Skeletal muscle satellite cell (primary cell): ENCODE results near the gene XAGE1B. TPM values are rescaled to one million over a fixed set of nuclear protein-coding genes. Genes with fewer than 3 reads are reported as not detected.
"Not testable (repeated sequence)": the region's sequence is repeated elsewhere in the genome, so short reads cannot be mapped to it uniquely, and the experiment has no call there.

Source experiments
- H3K27me3 ChIP-seq: 2 replicates; pipeline ENCODE4 v1.7.0; 2013; ENCODE audit warnings: low read length; ENCODE audit not compliant: control insufficient read depth, insufficient read depth
- H3K36me3 ChIP-seq: 2 replicates; pipeline ENCODE4 v1.7.0; 2013; ENCODE audit warnings: mild to moderate bottlenecking, control low read depth, low read length; ENCODE audit not compliant: insufficient read depth
- H3K4me1 ChIP-seq: 2 replicates; pipeline ENCODE4 v1.7.0; 2013; ENCODE audit warnings: low read length; ENCODE audit not compliant: control insufficient read depth, insufficient read depth
- H3K4me2 ChIP-seq: 2 replicates; pipeline ENCODE4 v1.7.0; 2013; ENCODE audit warnings: mild to moderate bottlenecking, low read length
- H3K4me3 ChIP-seq: 2 replicates; pipeline ENCODE4 v1.7.0; 2013; ENCODE audit warnings: low read length
- H3K9ac ChIP-seq: 2 replicates; pipeline ENCODE4 v1.7.0; 2013; ENCODE audit warnings: mild to moderate bottlenecking, low read depth, low read length, moderate library complexity
- H3K9me3 ChIP-seq: replicated peaks from 2 replicates; pipeline ENCODE4 v1.7.0; 2013; ENCODE audit warnings: mild to moderate bottlenecking, control low read depth, low read length
- total RNA-seq: library from RNA; depleted of rRNA; stranded (reverse); fragments of >200 nt; gene quantifications from 2 replicates; pipeline ENCODE4 v1.2.3, GENCODE V29; 2012; rRNA removed

Gene XAGE1B
- total RNA-seq = not detected in 2 replicates

- H3K4me3 ChIP-seq, H3K4me2 ChIP-seq, H3K9ac ChIP-seq, H3K36me3 ChIP-seq, H3K27me3 ChIP-seq, H3K4me1 ChIP-seq, H3K9me3 ChIP-seq: not testable (repeated sequence)
Measured at GRCh38 chrX:52516987-52517325, at the start of gene XAGE1B. XAGE1B (minus strand) TSS chrX:52517063; CDS start chrX:52515527, 1,536 bp downstream.

GRCh38 chrX:52563105-52563504 lies 46.2 kb upstream of the XAGE1B start:
- H3K36me3 ChIP-seq = no peaks in the 10 kb centered on the region
- H3K27me3 ChIP-seq = peaks cover 18% of the 10 kb centered on the region
- no peak overlapping the region for H3K9ac ChIP-seq
- no peak overlapping the region for H3K4me3 ChIP-seq
- H3K9me3 ChIP-seq = no peaks in the 10 kb centered on the region
- H3K4me1 ChIP-seq = no peaks in the 10 kb centered on the region
- H3K4me2 ChIP-seq = no peak overlapping the region

GRCh38 chrX:52558140-52558539 lies 41.3 kb upstream of the XAGE1B start:
- Histone ChIP-seq H3K4me3 (no peak overlapping the region), H3K27me3 (peaks cover 19% of the 10 kb centered on the region), H3K9ac (no peak overlapping the region), H3K4me1 (no peaks in the 10 kb centered on the region), H3K9me3 (no peaks in the 10 kb centered on the region), H3K4me2 (no peak overlapping the region), H3K36me3 (no peaks in the 10 kb centered on the region)

GRCh38 chrX:52556741-52557140 lies 39.9 kb upstream of the XAGE1B start:
- peaks cover 19% of the 10 kb centered on the region for H3K27me3 ChIP-seq
- H3K4me2 ChIP-seq = no peak overlapping the region
- H3K4me3 ChIP-seq = no peak overlapping the region
- H3K9ac ChIP-seq = no peak overlapping the region
- no peaks in the 10 kb centered on the region for H3K9me3 ChIP-seq
- H3K4me1 ChIP-seq = no peaks in the 10 kb centered on the region
- no peaks in the 10 kb centered on the region for H3K36me3 ChIP-seq

GRCh38 chrX:52553995-52554642 lies 37.3 kb upstream of the XAGE1B start:
- no peak overlapping the region for H3K4me2 ChIP-seq
- H3K4me1 ChIP-seq = no peaks in the 10 kb centered on the region
- peaks cover 12% of the 10 kb centered on the region for H3K27me3 ChIP-seq
- H3K9ac ChIP-seq = no peak overlapping the region
- H3K36me3 ChIP-seq = no peaks in the 10 kb centered on the region
- no peak overlapping the region for H3K4me3 ChIP-seq
- H3K9me3 ChIP-seq = no peaks in the 10 kb centered on the region

- H3K27me3 ChIP-seq, H3K4me3 ChIP-seq, H3K9ac ChIP-seq, H3K9me3 ChIP-seq, H3K4me1 ChIP-seq, H3K4me2 ChIP-seq, H3K36me3 ChIP-seq: not testable (repeated sequence)
Measured at GRCh38 chrX:52548769-52549168, 31.9 kb upstream of the XAGE1B start.

GRCh38 chrX:52544147-52544840 lies 27.4 kb upstream of the XAGE1B start:
- Histone ChIP-seq H3K9me3 (no peaks in the 10 kb centered on the region), H3K4me2 (no peak overlapping the region), H3K36me3 (no peaks in the 10 kb centered on the region), H3K4me1 (no peaks in the 10 kb centered on the region), H3K27me3 (no peaks in the 10 kb centered on the region), H3K4me3 (no peak overlapping the region), H3K9ac (no peak overlapping the region)

GRCh38 chrX:52542311-52542710 lies 25.4 kb upstream of the XAGE1B start:
- Histone ChIP-seq H3K4me2 (no peak overlapping the region), H3K36me3 (no peaks in the 10 kb centered on the region), H3K9ac (no peak overlapping the region), H3K9me3 (no peaks in the 10 kb centered on the region), H3K4me3 (no peak overlapping the region), H3K27me3 (no peaks in the 10 kb centered on the region), H3K4me1 (no peaks in the 10 kb centered on the region)

GRCh38 chrX:52541051-52541450 lies 24.2 kb upstream of the XAGE1B start:
- H3K9me3 ChIP-seq, H3K4me1 ChIP-seq, H3K9ac ChIP-seq, H3K27me3 ChIP-seq, H3K4me2 ChIP-seq, H3K4me3 ChIP-seq, H3K36me3 ChIP-seq: not testable (repeated sequence)

- not testable (repeated sequence) for H3K36me3 ChIP-seq, H3K4me1 ChIP-seq, H3K27me3 ChIP-seq, H3K4me2 ChIP-seq, H3K9me3 ChIP-seq, H3K4me3 ChIP-seq, H3K9ac ChIP-seq
Measured at GRCh38 chrX:52516110-52516986, 515 bp downstream of the XAGE1B start.

GRCh38 chrX:52511126-52511525 lies 5.7 kb downstream of the XAGE1B start:
- not testable (repeated sequence) for H3K9me3 ChIP-seq, H3K4me1 ChIP-seq, H3K36me3 ChIP-seq, H3K27me3 ChIP-seq, H3K9ac ChIP-seq, H3K4me2 ChIP-seq, H3K4me3 ChIP-seq
